Stimulated activated CD4-positive, alpha-beta T cell treated with anti-CD3 and anti-CD28 coated beads, TNF-alpha, amount 100 ng/mL, for 24 hours (primary cell): Measurements from ENCODE around the gene CAMKMT.
A peak's percentile ranks its signal among the peaks of the same experiment; 100 is the strongest.

Source experiments
- DNase-seq, 3 experiments: peaks; one replicate each; pipeline ENCODE4 v3.0.0-alpha.2; 2020; ENCODE audit warnings: low read depth in 3 of 3

Gene CAMKMT

GRCh38 chr2:44444881-44445280 is 83.1 kb downstream of the CAMKMT start:
- no peak for DNase-seq

- DNase-seq: no peak
Measured at GRCh38 chr2:44448860-44449527, 87.2 kb downstream of the CAMKMT start.

GRCh38 chr2:44450082-44450481 is 88.3 kb downstream of the CAMKMT start:
- DNase-seq: no peak

- no peak for DNase-seq
Measured at GRCh38 chr2:44450806-44451205, 89.1 kb downstream of the CAMKMT start.

GRCh38 chr2:44452069-44452583 is 90.4 kb downstream of the CAMKMT start:
- DNase-seq: no peak

GRCh38 chr2:44453259-44453658 is 91.5 kb downstream of the CAMKMT start:
- no peak for DNase-seq

GRCh38 chr2:44455877-44456276 is 94.1 kb downstream of the CAMKMT start:
- no peak for DNase-seq

GRCh38 chr2:44456946-44457345 is 95.2 kb downstream of the CAMKMT start:
- DNase-seq: no peak

- no peak for DNase-seq
Measured at GRCh38 chr2:44459739-44460138, 98.0 kb downstream of the CAMKMT start.

GRCh38 chr2:44462934-44463849 is 101.4 kb downstream of the CAMKMT start:
- DNase-seq: no peak

GRCh38 chr2:44464437-44464836 is 102.7 kb downstream of the CAMKMT start:
- DNase-seq: no peak

GRCh38 chr2:44470151-44470550 is 108.4 kb downstream of the CAMKMT start:
- DNase-seq: no peak

- DNase-seq: no peak
Measured at GRCh38 chr2:44477657-44478414, 116.1 kb downstream of the CAMKMT start.

- DNase-seq: peak in 2 of 3 experiments; percentile 2 to 23
Measured at GRCh38 chr2:44479127-44479887, 117.6 kb downstream of the CAMKMT start.

GRCh38 chr2:44480068-44480467 is 118.3 kb downstream of the CAMKMT start:
- no peak for DNase-seq

GRCh38 chr2:44487052-44487451 is 125.3 kb downstream of the CAMKMT start:
- DNase-seq: no peak

- no peak for DNase-seq
Measured at GRCh38 chr2:44490726-44491125, 129.0 kb downstream of the CAMKMT start.

GRCh38 chr2:44494006-44494405 is 132.3 kb downstream of the CAMKMT start:
- DNase-seq: no peak

GRCh38 chr2:44495035-44495434 is 133.3 kb downstream of the CAMKMT start:
- DNase-seq: no peak

GRCh38 chr2:44495544-44495943 is 133.8 kb downstream of the CAMKMT start:
- DNase-seq: no peak

- DNase-seq: no peak
Measured at GRCh38 chr2:44496130-44496529, 134.4 kb downstream of the CAMKMT start.
